ENCODE data around the gene CCDC148.

DNA sequence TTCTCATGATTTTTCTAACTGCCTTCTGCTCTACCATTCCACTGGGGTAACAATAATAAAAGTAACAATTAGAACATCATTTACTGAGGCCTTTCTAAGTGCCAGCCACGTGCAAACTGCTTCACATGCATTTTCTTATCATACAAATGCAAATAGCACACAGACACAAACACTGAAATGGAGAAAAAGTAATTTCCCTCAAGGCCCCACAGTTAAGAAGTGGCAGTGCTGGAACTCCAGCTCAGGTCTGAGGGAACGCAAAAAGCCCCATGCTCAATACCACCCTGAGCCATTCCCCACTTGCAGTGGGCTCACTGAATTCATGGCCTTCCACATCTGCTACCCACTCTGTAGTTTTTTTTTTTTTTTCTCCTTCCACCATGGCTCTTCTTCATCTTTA lies 214.3 kb downstream of the CCDC148 start:
- TF ChIP-seq, protein P1, sequence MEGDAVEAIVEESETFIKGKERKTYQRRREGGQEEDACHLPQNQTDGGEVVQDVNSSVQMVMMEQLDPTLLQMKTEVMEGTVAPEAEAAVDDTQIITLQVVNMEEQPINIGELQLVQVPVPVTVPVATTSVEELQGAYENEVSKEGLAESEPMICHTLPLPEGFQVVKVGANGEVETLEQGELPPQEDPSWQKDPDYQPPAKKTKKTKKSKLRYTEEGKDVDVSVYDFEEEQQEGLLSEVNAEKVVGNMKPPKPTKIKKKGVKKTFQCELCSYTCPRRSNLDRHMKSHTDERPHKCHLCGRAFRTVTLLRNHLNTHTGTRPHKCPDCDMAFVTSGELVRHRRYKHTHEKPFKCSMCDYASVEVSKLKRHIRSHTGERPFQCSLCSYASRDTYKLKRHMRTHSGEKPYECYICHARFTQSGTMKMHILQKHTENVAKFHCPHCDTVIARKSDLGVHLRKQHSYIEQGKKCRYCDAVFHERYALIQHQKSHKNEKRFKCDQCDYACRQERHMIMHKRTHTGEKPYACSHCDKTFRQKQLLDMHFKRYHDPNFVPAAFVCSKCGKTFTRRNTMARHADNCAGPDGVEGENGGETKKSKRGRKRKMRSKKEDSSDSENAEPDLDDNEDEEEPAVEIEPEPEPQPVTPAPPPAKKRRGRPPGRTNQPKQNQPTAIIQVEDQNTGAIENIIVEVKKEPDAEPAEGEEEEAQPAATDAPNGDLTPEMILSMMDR (IDR thresholded peaks at IDR 0.05; ENCODE audit: extremely low read depth in 1 of 2, insufficient read depth in 1 of 2, low read depth in 1 of 2, low read length in 2 of 2) = no peak
- no peak for TF ChIP-seq POLR2A (IDR thresholded peaks at IDR 0.05; ENCODE audit: low read depth, low read length)

Data from endothelial cell of umbilical vein (primary cell).